ENCODE results near the gene ZFPM1.
"Not testable (repeated sequence)": the region's sequence is repeated elsewhere in the genome, so short reads cannot be mapped to it uniquely, and the experiment has no call there.

The ZFPM1 gene

GRCh38 chr16:88483392-88483641, 30.2 kb downstream of the ZFPM1 start:
- DNase-seq = no peak

- DNase-seq = no peak
These were observed 31.7 kb downstream of the ZFPM1 start for GRCh38 chr16:88484505-88485365.

GRCh38 chr16:88485366-88485741, 32.3 kb downstream of the ZFPM1 start:
- not testable (repeated sequence) for DNase-seq

GRCh38 chr16:88486398-88487123, 33.5 kb downstream of the ZFPM1 start:
- no peak for DNase-seq

GRCh38 chr16:88487124-88487432, 34.0 kb downstream of the ZFPM1 start:
- DNase-seq = no peak

- no peak for DNase-seq
These were observed 35.1 kb downstream of the ZFPM1 start for GRCh38 chr16:88487920-88488851.

- DNase-seq = no peak
These were observed 36.2 kb downstream of the ZFPM1 start for GRCh38 chr16:88489163-88489741.

- no peak for DNase-seq
These were observed 38.0 kb downstream of the ZFPM1 start for GRCh38 chr16:88491001-88491559.

GRCh38 chr16:88491560-88492310, 38.7 kb downstream of the ZFPM1 start:
- no peak for DNase-seq

GRCh38 chr16:88493879-88494278, 40.8 kb downstream of the ZFPM1 start:
- no peak for DNase-seq

GRCh38 chr16:88494335-88495154, 41.5 kb downstream of the ZFPM1 start:
- no peak for DNase-seq

GRCh38 chr16:88495268-88495772, 42.2 kb downstream of the ZFPM1 start:
- DNase-seq = no peak

GRCh38 chr16:88497561-88498462, 44.7 kb downstream of the ZFPM1 start:
- no peak for DNase-seq

- no peak for DNase-seq
These were observed 45.6 kb downstream of the ZFPM1 start for GRCh38 chr16:88498576-88499208.

GRCh38 chr16:88499292-88499691, 46.2 kb downstream of the ZFPM1 start:
- DNase-seq = no peak

GRCh38 chr16:88499836-88500251, 46.8 kb downstream of the ZFPM1 start:
- no peak for DNase-seq

GRCh38 chr16:88500255-88500661, 47.2 kb downstream of the ZFPM1 start:
- no peak for DNase-seq

GRCh38 chr16:88502371-88502770, 49.3 kb downstream of the ZFPM1 start:
- DNase-seq = no peak

GRCh38 chr16:88502776-88503280, 49.7 kb downstream of the ZFPM1 start:
- no peak for DNase-seq
